K562 (cell line): ENCODE data around the gene OLFML2A. TPM values are rescaled to one million over a fixed set of nuclear protein-coding genes. Genes with fewer than 3 reads are reported as not detected.

ENCODE experiments used
- HEY1 ChIP-seq: fragments of 250-450 bp; sonication (Bioruptor Pico); IDR thresholded peaks from 2 replicates; pipeline ENCODE4 v1.5.0; 2020; ENCODE audit warnings: mild to moderate bottlenecking, moderate library complexity, borderline replicate concordance
- MYNN ChIP-seq, 2 experiments: sonication (generic); formaldehyde crosslinking in 1 of 2; IDR thresholded peaks; 2 replicates each; pipeline versions ENCODE4 v1.5.0 to v1.6.1; 2016 to 2020; ENCODE audit warnings: antibody characterized with exemption in 1 of 2, missing genetic modification reagents in 1 of 2
- NELFE ChIP-seq: IDR thresholded peaks from 2 replicates; pipeline ENCODE4 v1.6.1; 2011; ENCODE audit warnings: mild to moderate bottlenecking; ENCODE audit not compliant: insufficient read depth, insufficient read length
- NFXL1 ChIP-seq: fragments of 450-650 bp; formaldehyde crosslinking; IDR thresholded peaks from 2 replicates; pipeline ENCODE4 v1.4.0; 2021; ENCODE audit warnings: mild to moderate bottlenecking
- PCBP1 ChIP-seq: fragments of 200-400 bp; formaldehyde crosslinking; IDR thresholded peaks from 2 replicates; pipeline ENCODE4 v1.6.1; 2018; ENCODE audit warnings: mild to moderate bottlenecking, low read depth, low read length; ENCODE audit not compliant: poor library complexity, severe bottlenecking
- PHF21A ChIP-seq: fragments of 450-650 bp; IDR thresholded peaks from 2 replicates; pipeline ENCODE4 v1.6.1; 2017; ENCODE audit warnings: low read depth, borderline replicate concordance
- POLR2B ChIP-seq: fragments of 450-650 bp; IDR thresholded peaks from 2 replicates; pipeline ENCODE4 v1.6.1; 2018; ENCODE audit warnings: low read depth; ENCODE audit not compliant: partially characterized antibody
- RBFOX2 ChIP-seq: fragments of 200-400 bp; formaldehyde crosslinking; IDR thresholded peaks from 2 replicates; pipeline ENCODE4 v1.6.1; 2017; ENCODE audit warnings: low read depth, mild to moderate bottlenecking, low read length, moderate library complexity
- SMARCE1 ChIP-seq: fragments of 450-650 bp; IDR thresholded peaks from 2 replicates; pipeline ENCODE4 v1.7.1; 2016; ENCODE audit warnings: mild to moderate bottlenecking
- SRSF9 ChIP-seq: fragments of 200-400 bp; formaldehyde crosslinking; IDR thresholded peaks from 2 replicates; pipeline ENCODE4 v1.6.1; 2017; ENCODE audit warnings: low read depth, low read length, borderline replicate concordance
- THRAP3 ChIP-seq: fragments of 450-650 bp; IDR thresholded peaks from 2 replicates; pipeline ENCODE4 v1.6.1; 2016; ENCODE audit warnings: mild to moderate bottlenecking, inconsistent platforms, borderline replicate concordance
- ZNF184 ChIP-seq: sonication (generic); formaldehyde crosslinking; IDR thresholded peaks from 2 replicates; pipeline ENCODE4 v1.5.0; 2020; ENCODE audit warnings: missing genetic modification reagents
- ZNF408 ChIP-seq: fragments of 250-450 bp; sonication (Bioruptor Pico); IDR thresholded peaks from 2 replicates; pipeline ENCODE4 v1.4.0; 2020; ENCODE audit warnings: low read depth, mild to moderate bottlenecking, moderate library complexity
- ZNF79 ChIP-seq: fragments of 250-450 bp; sonication (Bioruptor Pico); IDR thresholded peaks from 2 replicates; pipeline ENCODE4 v1.4.0; 2020; ENCODE audit warnings: low read depth, mild to moderate bottlenecking, moderate library complexity
- polyA plus RNA-seq, 8 experiments: library from polyadenylated mRNA; depleted of rRNA in 4 of 8; stranded (reverse) in 5 of 8; unstranded in 3 of 8; fragments of >200 nt; fragmentation: Nextera tagmentation in 2 of 8; fragmentation: Illumina TruSeq in 1 of 8; extraction: Ambion mirVana in 2 of 8; extraction: Trizol in 1 of 8; gene quantifications; 2 replicates each; pipeline versions ENCODE4 v1.2.1 to v1.2.3, GENCODE V29; 2011 to 2014; ENCODE audit warnings: inconsistent platforms in 1 of 8, missing spikeins in 1 of 8
- total RNA-seq, 7 experiments: library from RNA; depleted of rRNA in 6 of 7; stranded (reverse); fragments of >200 nt in 6 of 7; fragmentation: Illumina TruSeq in 2 of 7; extraction: Trizol in 2 of 7; gene quantifications; 2 replicates each; pipeline versions ENCODE4 v1.2.1 to v1.2.3, GENCODE V29; 2011 to 2021; ENCODE audit warnings: low replicate concordance in 1 of 7
- TF ChIP-seq, protein P1 (sequence below): IDR thresholded peaks from 3 replicates; pipeline ENCODE4 v1.6.1; 2011; ENCODE audit warnings: borderline replicate concordance, mild to moderate bottlenecking, moderate library complexity; ENCODE audit not compliant: insufficient read length; ENCODE audit errors: extremely low read depth
- TF ChIP-seq, protein P2 (sequence below): sonication (generic); formaldehyde crosslinking; IDR thresholded peaks from 2 replicates; pipeline ENCODE4 v1.8.1; 2023; ENCODE audit warnings: mild to moderate bottlenecking, missing genetic modification reagents, moderate library complexity
- TF ChIP-seq, protein P3 (sequence below): fragments of 250-450 bp; sonication (Bioruptor Pico); IDR thresholded peaks from 2 replicates; pipeline ENCODE4 v1.5.1; 2021; ENCODE audit warnings: mild to moderate bottlenecking
- TF ChIP-seq, protein P4 (sequence below), 2 experiments: IDR thresholded peaks; 2 replicates each; pipeline ENCODE4 v1.6.1; 2012; ENCODE audit warnings: improper control_type of control experiment in 2 of 2, low read depth in 2 of 2, low read length in 2 of 2, borderline replicate concordance in 1 of 2

OLFML2A gene
- total and polyA plus RNA-seq, 9 of the 15 experiments (the other 6 are each of a cell fraction or from before 2014, with no cell fraction given) = 0.16 TPM; not detected in 8

DNA sequence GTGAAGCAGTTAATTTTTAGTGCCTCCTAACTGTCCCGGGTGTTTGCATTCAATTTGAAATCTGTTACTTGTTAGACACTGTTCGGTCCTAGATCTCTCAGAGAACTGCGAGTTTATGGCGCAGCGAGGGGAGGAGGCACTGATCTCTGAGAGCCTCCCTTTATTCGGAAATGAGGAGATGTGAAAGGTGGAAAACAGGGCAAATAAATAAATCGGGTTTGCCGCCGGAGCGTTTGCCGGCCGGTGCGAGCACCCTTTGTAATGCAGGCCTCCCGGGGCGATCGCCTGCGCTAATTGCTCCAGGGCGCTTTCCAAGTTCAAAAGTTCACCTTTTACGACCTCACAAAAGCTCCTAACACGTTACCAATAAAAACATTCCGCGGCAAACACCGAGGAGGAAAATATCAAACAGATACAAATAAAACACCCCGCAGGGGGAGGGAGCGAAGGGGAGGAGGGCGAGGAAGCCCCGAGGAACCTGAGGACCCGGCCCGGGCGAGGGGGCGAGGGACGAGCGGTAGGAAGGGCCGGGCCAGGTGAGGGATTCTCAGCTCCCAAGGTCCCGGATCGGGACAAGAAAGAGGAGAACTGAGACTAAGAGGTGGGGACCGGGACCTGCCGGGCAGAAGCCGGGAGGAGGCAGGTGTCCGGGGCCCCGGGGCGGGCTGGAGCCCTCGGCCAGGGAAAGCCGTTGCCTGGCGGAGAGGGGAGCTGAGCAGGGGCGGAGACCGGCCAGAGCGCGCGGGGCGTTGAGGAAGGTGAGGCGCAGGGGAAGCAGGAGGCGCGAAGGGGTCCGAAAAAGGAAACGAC, 7.2 kb upstream of the OLFML2A start (continued):
- TF ChIP-seq SMARCE1 = no peak
- TF ChIP-seq THRAP3 = no peak
- TF ChIP-seq HEY1 (CRISPR knock-in tag) = no peak
- no peak for TF ChIP-seq ZNF408
- TF ChIP-seq, protein P1, sequence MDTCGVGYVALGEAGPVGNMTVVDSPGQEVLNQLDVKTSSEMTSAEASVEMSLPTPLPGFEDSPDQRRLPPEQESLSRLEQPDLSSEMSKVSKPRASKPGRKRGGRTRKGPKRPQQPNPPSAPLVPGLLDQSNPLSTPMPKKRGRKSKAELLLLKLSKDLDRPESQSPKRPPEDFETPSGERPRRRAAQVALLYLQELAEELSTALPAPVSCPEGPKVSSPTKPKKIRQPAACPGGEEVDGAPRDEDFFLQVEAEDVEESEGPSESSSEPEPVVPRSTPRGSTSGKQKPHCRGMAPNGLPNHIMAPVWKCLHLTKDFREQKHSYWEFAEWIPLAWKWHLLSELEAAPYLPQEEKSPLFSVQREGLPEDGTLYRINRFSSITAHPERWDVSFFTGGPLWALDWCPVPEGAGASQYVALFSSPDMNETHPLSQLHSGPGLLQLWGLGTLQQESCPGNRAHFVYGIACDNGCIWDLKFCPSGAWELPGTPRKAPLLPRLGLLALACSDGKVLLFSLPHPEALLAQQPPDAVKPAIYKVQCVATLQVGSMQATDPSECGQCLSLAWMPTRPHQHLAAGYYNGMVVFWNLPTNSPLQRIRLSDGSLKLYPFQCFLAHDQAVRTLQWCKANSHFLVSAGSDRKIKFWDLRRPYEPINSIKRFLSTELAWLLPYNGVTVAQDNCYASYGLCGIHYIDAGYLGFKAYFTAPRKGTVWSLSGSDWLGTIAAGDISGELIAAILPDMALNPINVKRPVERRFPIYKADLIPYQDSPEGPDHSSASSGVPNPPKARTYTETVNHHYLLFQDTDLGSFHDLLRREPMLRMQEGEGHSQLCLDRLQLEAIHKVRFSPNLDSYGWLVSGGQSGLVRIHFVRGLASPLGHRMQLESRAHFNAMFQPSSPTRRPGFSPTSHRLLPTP = no peak
- no peak for TF ChIP-seq NFXL1 (CRISPR knock-in tag)
- TF ChIP-seq SRSF9 = no peak
- TF ChIP-seq, protein P2, sequence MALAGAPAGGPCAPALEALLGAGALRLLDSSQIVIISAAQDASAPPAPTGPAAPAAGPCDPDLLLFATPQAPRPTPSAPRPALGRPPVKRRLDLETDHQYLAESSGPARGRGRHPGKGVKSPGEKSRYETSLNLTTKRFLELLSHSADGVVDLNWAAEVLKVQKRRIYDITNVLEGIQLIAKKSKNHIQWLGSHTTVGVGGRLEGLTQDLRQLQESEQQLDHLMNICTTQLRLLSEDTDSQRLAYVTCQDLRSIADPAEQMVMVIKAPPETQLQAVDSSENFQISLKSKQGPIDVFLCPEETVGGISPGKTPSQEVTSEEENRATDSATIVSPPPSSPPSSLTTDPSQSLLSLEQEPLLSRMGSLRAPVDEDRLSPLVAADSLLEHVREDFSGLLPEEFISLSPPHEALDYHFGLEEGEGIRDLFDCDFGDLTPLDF = no peak
- TF ChIP-seq, protein P3, sequence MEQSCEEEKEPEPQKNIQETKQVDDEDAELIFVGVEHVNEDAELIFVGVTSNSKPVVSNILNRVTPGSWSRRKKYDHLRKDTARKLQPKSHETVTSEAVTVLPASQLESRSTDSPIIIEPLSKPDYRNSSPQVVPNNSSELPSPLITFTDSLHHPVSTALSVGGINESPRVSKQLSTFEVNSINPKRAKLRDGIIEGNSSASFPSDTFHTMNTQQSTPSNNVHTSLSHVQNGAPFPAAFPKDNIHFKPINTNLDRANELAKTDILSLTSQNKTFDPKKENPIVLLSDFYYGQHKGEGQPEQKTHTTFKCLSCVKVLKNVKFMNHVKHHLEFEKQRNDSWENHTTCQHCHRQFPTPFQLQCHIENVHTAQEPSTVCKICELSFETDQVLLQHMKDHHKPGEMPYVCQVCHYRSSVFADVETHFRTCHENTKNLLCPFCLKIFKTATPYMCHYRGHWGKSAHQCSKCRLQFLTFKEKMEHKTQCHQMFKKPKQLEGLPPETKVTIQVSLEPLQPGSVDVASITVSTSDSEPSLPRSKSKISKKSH = no peak
- TF ChIP-seq, protein P4, sequence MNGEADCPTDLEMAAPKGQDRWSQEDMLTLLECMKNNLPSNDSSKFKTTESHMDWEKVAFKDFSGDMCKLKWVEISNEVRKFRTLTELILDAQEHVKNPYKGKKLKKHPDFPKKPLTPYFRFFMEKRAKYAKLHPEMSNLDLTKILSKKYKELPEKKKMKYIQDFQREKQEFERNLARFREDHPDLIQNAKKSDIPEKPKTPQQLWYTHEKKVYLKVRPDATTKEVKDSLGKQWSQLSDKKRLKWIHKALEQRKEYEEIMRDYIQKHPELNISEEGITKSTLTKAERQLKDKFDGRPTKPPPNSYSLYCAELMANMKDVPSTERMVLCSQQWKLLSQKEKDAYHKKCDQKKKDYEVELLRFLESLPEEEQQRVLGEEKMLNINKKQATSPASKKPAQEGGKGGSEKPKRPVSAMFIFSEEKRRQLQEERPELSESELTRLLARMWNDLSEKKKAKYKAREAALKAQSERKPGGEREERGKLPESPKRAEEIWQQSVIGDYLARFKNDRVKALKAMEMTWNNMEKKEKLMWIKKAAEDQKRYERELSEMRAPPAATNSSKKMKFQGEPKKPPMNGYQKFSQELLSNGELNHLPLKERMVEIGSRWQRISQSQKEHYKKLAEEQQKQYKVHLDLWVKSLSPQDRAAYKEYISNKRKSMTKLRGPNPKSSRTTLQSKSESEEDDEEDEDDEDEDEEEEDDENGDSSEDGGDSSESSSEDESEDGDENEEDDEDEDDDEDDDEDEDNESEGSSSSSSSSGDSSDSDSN (IDR thresholded peaks at IDR 0.05; ENCODE audit: borderline replicate concordance in 1 of 2, low read depth in 2 of 2, low read length in 2 of 2) = peak; percentile 82 to 87; a peak in 3 of 4 replicates
- no peak for TF ChIP-seq NELFE
- no peak for TF ChIP-seq MYNN (IDR thresholded peaks at IDR 0.05)
- no peak for TF ChIP-seq MYNN (CRISPR knock-in tag; IDR thresholded peaks at IDR 0.05)
- TF ChIP-seq POLR2B = no peak
- TF ChIP-seq PCBP1 = peak; percentile 24
- TF ChIP-seq ZNF184 (CRISPR knock-in tag) = no peak
- TF ChIP-seq PHF21A = no peak
- TF ChIP-seq RBFOX2 = peak; percentile 25
- TF ChIP-seq ZNF79 (CRISPR knock-in tag) = no peak
